GM21576 (cell line): ENCODE data around the gene EXOSC5.
"Not testable (repeated sequence)": the region's sequence is repeated elsewhere in the genome, so short reads cannot be mapped to it uniquely, and the experiment has no call there.

Experiments
- ATAC-seq: cut with Tn5 transposase; IDR thresholded peaks from one replicate; pipeline ENCODE4 v1.9.1; 2021; ENCODE audit warnings: mild to moderate bottlenecking, moderate library complexity; ENCODE audit not compliant: unreplicated experiment

Gene EXOSC5

GRCh38 chr19:41351339-41352245 is 45.6 kb downstream of the EXOSC5 start:
- peak; percentile 29 for ATAC-seq

GRCh38 chr19:41350735-41351338 is 46.3 kb downstream of the EXOSC5 start:
- no peak for ATAC-seq

DNA sequence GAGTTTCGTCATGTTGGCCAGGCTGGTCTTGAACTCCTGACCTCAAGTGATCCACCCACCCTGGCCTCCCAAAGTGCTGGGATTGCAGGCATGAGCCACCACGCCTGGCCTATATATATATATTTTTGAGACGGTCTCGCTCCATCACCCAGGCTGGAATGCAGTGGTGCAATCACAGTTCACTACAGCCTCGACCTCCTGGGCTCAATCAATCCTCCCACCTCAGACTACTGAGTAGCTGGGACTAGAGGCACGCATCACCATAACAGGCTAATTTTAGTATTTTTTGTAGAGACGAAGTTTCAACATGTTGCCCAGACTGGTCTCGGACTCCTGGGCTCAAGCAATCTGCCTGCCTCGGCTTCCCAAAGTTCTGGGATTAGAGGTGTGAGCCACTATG is 50.2 kb downstream of the EXOSC5 start:
- ATAC-seq: not testable (repeated sequence)

GRCh38 chr19:41344162-41344561 is 53.0 kb downstream of the EXOSC5 start:
- no peak for ATAC-seq

GRCh38 chr19:41341669-41342490 is 55.3 kb downstream of the EXOSC5 start:
- ATAC-seq: no peak

DNA sequence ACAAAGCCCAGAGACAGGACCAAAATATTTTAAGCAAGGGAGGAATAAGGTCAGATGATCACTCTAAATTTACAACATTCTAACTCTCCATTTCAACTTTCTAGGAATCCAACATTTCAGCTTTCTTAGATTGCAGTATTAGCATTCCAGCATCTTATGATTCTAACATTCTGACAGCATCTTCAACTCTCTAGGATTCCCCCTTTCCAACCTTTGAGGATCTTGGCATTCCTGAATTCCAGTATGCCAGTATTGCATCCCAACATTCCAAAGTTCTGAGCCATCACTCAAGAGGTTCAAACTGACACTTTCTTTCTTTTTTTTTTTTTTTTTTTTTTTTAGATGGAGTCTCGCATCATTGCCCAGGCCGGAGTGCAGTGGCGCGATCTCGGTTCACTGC is 57.2 kb downstream of the EXOSC5 start:
- no peak for ATAC-seq
